Measurements from ENCODE around the gene HSPA4L. TPM values are rescaled to one million over a fixed set of nuclear protein-coding genes. Genes with fewer than 3 reads are reported as not detected.

The HSPA4L gene
- total and polyA plus RNA-seq, 2 donors (not counting 1 experiment from before 2014, with no cell fraction given), result not detected

DNA sequence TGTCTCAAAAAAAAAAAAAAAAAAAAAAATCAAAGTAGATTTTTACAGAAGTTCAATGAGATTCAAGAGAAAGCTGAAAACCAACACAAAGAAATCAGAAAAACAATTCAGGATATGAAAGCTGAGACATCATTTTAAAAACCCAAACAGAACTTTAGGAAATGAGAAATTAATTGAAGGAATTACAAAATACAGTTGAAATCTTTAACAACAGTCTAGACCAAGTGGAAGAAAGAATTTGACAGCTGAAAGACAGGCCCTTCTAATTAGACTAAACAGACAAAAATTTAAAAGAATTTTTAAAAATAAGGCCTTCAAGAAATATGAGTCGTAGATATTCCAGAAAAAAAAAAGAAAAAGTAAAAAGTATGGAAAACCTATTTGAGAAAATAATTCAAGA is 64.6 kb downstream of the HSPA4L start:
- ATAC-seq (ENCODE audit: low read depth) (no peak), DNase-seq (no peak)
- no CpG with 5 or more reads among the region's 1 CpG for WGBS (ENCODE audit: insufficient coverage)
- Histone ChIP-seq H3K79me2 (ENCODE audit: control insufficient read depth, insufficient read depth, low read length) (peaks cover 6% of the 10 kb centered on the region), H4K20me1 (ENCODE audit: control insufficient read depth, insufficient read depth, low read length, poor library complexity, severe bottlenecking) (no peaks in the 10 kb centered on the region), H3K4me1 (ENCODE audit: control insufficient read depth in 2 of 2, insufficient read depth in 2 of 2, low read length in 2 of 2) (no peaks in the 10 kb centered on the region), H3K4me2 (replicated peaks; ENCODE audit: low read depth, low read length, poor library complexity, severe bottlenecking) (no peak overlapping the region), H2AFZ (ENCODE audit: insufficient read depth, low read depth, low read length, poor library complexity, severe bottlenecking) (no peak overlapping the region), H3K36me3 (replicated peaks in 1 of 2; ENCODE audit: control extremely low read depth in 1 of 2, control insufficient read depth in 1 of 2, extremely low read depth in 1 of 2, insufficient read depth in 2 of 2, low read length in 1 of 2) (no peaks in the 10 kb centered on the region), H3K27me3 (replicated peaks in 1 of 4; ENCODE audit: control extremely low read depth in 1 of 4, control insufficient read depth in 3 of 4, insufficient read depth in 4 of 4, low read length in 3 of 4) (no peaks in the 10 kb centered on the region), H3K9ac (ENCODE audit: low read length) (no peak overlapping the region), H3K9me3 (ENCODE audit: control extremely low read depth in 1 of 3, control insufficient read depth in 2 of 3, insufficient read depth in 1 of 3, low read length in 2 of 3) (peaks cover 8 to 33% (median 30%) of the 10 kb centered on the region in 3 donors), H3K27ac (ENCODE audit: low read length in 2 of 2) (no peak overlapping the region), H3K4me3 (ENCODE audit: control extremely low read depth in 1 of 5, extremely low read depth in 1 of 5, insufficient read depth in 1 of 5, low read depth in 2 of 5, low read length in 4 of 5) (no peak overlapping the region)
- TF ChIP-seq EZH2 (IDR thresholded peaks at IDR 0.05; ENCODE audit: borderline replicate concordance, insufficient read depth, low read depth, low read length, poor library complexity, severe bottlenecking), result no peak
- TF ChIP-seq, protein P1, sequence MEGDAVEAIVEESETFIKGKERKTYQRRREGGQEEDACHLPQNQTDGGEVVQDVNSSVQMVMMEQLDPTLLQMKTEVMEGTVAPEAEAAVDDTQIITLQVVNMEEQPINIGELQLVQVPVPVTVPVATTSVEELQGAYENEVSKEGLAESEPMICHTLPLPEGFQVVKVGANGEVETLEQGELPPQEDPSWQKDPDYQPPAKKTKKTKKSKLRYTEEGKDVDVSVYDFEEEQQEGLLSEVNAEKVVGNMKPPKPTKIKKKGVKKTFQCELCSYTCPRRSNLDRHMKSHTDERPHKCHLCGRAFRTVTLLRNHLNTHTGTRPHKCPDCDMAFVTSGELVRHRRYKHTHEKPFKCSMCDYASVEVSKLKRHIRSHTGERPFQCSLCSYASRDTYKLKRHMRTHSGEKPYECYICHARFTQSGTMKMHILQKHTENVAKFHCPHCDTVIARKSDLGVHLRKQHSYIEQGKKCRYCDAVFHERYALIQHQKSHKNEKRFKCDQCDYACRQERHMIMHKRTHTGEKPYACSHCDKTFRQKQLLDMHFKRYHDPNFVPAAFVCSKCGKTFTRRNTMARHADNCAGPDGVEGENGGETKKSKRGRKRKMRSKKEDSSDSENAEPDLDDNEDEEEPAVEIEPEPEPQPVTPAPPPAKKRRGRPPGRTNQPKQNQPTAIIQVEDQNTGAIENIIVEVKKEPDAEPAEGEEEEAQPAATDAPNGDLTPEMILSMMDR (IDR thresholded peaks at IDR 0.05), result no peak
- no peak overlapping the region for H3K4me3 Mint-ChIP-seq
- ChIA-PET CTCF (no interaction called here), POLR2A (no interaction called here)
- no peaks in the 10 kb centered on the region for H3K4me1 Mint-ChIP-seq
- no peaks in the 10 kb centered on the region for H3K27me3 Mint-ChIP-seq
- intact Hi-C loops (cut with micrococcal nuclease), result no loop called here
- no peak overlapping the region for H3K27ac Mint-ChIP-seq
- peaks cover 25% of the 10 kb centered on the region for H3K9me3 Mint-ChIP-seq (ENCODE audit: insufficient read depth)

DNA sequence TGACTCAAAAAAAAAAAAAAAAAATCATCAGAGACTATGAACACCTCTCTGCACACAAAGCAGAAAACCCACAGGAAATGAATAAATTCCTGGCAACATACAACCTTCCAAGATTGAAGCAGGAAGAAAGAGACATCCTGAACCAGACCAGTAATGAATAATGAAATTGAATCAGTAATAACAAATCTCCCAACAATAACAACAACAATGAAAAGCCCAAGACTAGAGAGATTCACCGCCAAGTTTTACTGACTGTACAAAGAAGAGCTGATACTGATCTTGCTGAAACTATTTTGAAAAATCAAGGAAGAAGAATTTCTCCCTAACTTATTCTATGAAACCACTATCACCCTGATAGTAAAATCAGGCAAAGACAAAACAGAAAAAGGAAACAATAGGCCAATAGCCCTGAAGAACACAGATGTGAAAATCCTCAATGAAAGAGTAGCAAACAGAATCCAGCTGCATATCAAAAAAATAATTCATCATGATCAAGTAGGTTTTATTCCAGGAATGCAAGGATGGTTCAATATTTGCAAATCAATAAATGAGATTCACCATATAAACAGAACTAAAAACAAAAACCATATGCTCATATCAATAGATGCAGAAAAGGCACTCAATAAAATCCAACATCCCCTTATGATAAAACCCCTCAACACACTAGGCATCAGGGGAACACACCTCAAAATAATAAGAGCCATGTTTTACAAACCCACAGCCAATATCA is 67.5 kb downstream of the HSPA4L start:
- H3K9me3 Mint-ChIP-seq (ENCODE audit: insufficient read depth), result peaks cover 27% of the 10 kb centered on the region
- H3K27ac Mint-ChIP-seq, result no peak overlapping the region
- Histone ChIP-seq H3K4me3 (ENCODE audit: control extremely low read depth in 1 of 5, extremely low read depth in 1 of 5, insufficient read depth in 1 of 5, low read depth in 2 of 5, low read length in 4 of 5) (no peak overlapping the region), H2AFZ (ENCODE audit: insufficient read depth, low read depth, low read length, poor library complexity, severe bottlenecking) (no peak overlapping the region), H3K27me3 (replicated peaks in 1 of 4; ENCODE audit: control extremely low read depth in 1 of 4, control insufficient read depth in 3 of 4, insufficient read depth in 4 of 4, low read length in 3 of 4) (no peaks in the 10 kb centered on the region), H4K20me1 (ENCODE audit: control insufficient read depth, insufficient read depth, low read length, poor library complexity, severe bottlenecking) (no peaks in the 10 kb centered on the region), H3K9me3 (ENCODE audit: control extremely low read depth in 1 of 3, control insufficient read depth in 2 of 3, insufficient read depth in 1 of 3, low read length in 2 of 3) (peaks cover 9 to 36% (median 33%) of the 10 kb centered on the region in 3 donors), H3K36me3 (replicated peaks in 1 of 2; ENCODE audit: control extremely low read depth in 1 of 2, control insufficient read depth in 1 of 2, extremely low read depth in 1 of 2, insufficient read depth in 2 of 2, low read length in 1 of 2) (no peaks in the 10 kb centered on the region), H3K4me1 (ENCODE audit: control insufficient read depth in 2 of 2, insufficient read depth in 2 of 2, low read length in 2 of 2) (no peaks in the 10 kb centered on the region), H3K79me2 (ENCODE audit: control insufficient read depth, insufficient read depth, low read length) (peaks cover 6% of the 10 kb centered on the region), H3K9ac (ENCODE audit: low read length) (no peak overlapping the region), H3K27ac (ENCODE audit: low read length in 2 of 2) (no peak overlapping the region), H3K4me2 (replicated peaks; ENCODE audit: low read depth, low read length, poor library complexity, severe bottlenecking) (no peak overlapping the region)
- no CpG with 5 or more reads among the region's 1 CpG for WGBS (ENCODE audit: insufficient coverage)
- H3K4me1 Mint-ChIP-seq, result no peaks in the 10 kb centered on the region
- H3K4me3 Mint-ChIP-seq, result no peak overlapping the region
- CTCF ChIA-PET, result no interaction called here
- H3K27me3 Mint-ChIP-seq, result no peaks in the 10 kb centered on the region
- ATAC-seq (ENCODE audit: low read depth) (no peak), DNase-seq (no peak)
- no peak for TF ChIP-seq EZH2 (IDR thresholded peaks at IDR 0.05; ENCODE audit: borderline replicate concordance, insufficient read depth, low read depth, low read length, poor library complexity, severe bottlenecking)
- TF ChIP-seq, protein P1 (IDR thresholded peaks at IDR 0.05), result no peak
- intact Hi-C loops (cut with micrococcal nuclease), result no loop called here
- POLR2A ChIA-PET, result no interaction called here
